ENCODE data around the gene CCDC187. TPM values are rescaled to one million over a fixed set of nuclear protein-coding genes. Genes with fewer than 3 reads are reported as not detected.

CCDC187 gene
- total and polyA plus RNA-seq, 2 of the 4 experiments (the other 2 are of a cell fraction): not detected

GRCh38 chr9:136225366-136225747, 78.5 kb downstream of the CCDC187 start:
- WGBS, 2 experiments (ENCODE audit: extremely low coverage in 2 of 2, insufficient read length in 1 of 2): 93% methylated on average over 15 of the region's 19 CpGs; no CpG with 5 or more reads in 1 of the 2 experiments
- peaks cover 6% of the 10 kb centered on the region; the same call in 1 of the 2 replicates for H3K4me1 ChIP-seq (ENCODE audit: control insufficient read depth, insufficient read depth, low read length)
- H3K4me2 ChIP-seq (ENCODE audit: low read depth, low read length): no peak overlapping the region
- TF ChIP-seq BHLHE40 (IDR thresholded peaks at IDR 0.05; ENCODE audit: low read depth, low read length): no peak
- TF ChIP-seq CTCF (conservative IDR thresholded peaks at IDR 0.05; ENCODE audit: low read depth, low read length): no peak
- TF ChIP-seq MAZ (IDR thresholded peaks at IDR 0.05; ENCODE audit: borderline replicate concordance, low read depth, low read length): no peak
- no peak for TF ChIP-seq MAFK (IDR thresholded peaks at IDR 0.05; ENCODE audit: low read depth, low read length)
- peaks cover 9% of the 10 kb centered on the region; the same call in 1 of the 2 replicates for H3K9me1 ChIP-seq (ENCODE audit: insufficient read depth, low read length)
- H4K5ac ChIP-seq (ENCODE audit: low read depth, low read length): no peak overlapping the region
- H4K8ac ChIP-seq (ENCODE audit: low read depth in 2 of 2, low read length in 2 of 2): no peak overlapping the region
- no peak overlapping the region for H2AFZ ChIP-seq (replicated peaks; ENCODE audit: low read length, poor library complexity)
- no peak overlapping the region for H3K18ac ChIP-seq (ENCODE audit: low read depth, low read length)
- no peak overlapping the region for H3K23ac ChIP-seq (ENCODE audit: low read depth, low read length)
- no peak overlapping the region for H4K91ac ChIP-seq (ENCODE audit: insufficient read depth, low read depth, low read length)
- no peak overlapping the region for H3K9ac ChIP-seq (ENCODE audit: low read depth, low read length)
- ChIA-PET CTCF (no interaction called here), POLR2A (ENCODE audit: unreplicated experiment) (no interaction called here)
- no peak overlapping the region for H2AK9ac ChIP-seq (replicated peaks; ENCODE audit: low read depth, low read length, poor library complexity)
- no peak overlapping the region for H2BK5ac ChIP-seq (ENCODE audit: low read depth, low read length, poor library complexity, severe bottlenecking)
- no peak overlapping the region for H2AK5ac ChIP-seq (ENCODE audit: low read depth, low read length)
- no peak overlapping the region for H3K4me3 ChIP-seq (ENCODE audit: insufficient read depth, low read depth, low read length)
- BruUV-seq (replicated peaks): no TSS peak
- dilution Hi-C loops (cut with HindIII; ENCODE audit: low sequenced_read_pairs, unreplicated experiment) (no loop called here), in situ Hi-C loops (cut with MboI; ENCODE audit: low sequenced_read_pairs) (no loop called here), intact Hi-C loops (cut with micrococcal nuclease) (no loop called here)
- H2BK120ac ChIP-seq (ENCODE audit: low read depth, low read length): no peak overlapping the region
- peaks cover 14% of the 10 kb centered on the region for H3K36me3 ChIP-seq (ENCODE audit: control insufficient read depth, insufficient read depth, low read length)
- H2BK15ac ChIP-seq (ENCODE audit: low read depth, low read length): no peak overlapping the region
- peaks cover 40% of the 10 kb centered on the region for H4K20me1 ChIP-seq (ENCODE audit: insufficient read depth, low read length)
- H2BK20ac ChIP-seq (ENCODE audit: low read depth, low read length): no peak overlapping the region
- peaks cover 8 to 32% of the 10 kb centered on the region in 2 experiments; a peak in 3 of 4 replicates for H3K79me1 ChIP-seq (ENCODE audit: low read depth in 1 of 2, low read length in 2 of 2)
- no peak overlapping the region for H3K14ac ChIP-seq (replicated peaks; ENCODE audit: low read depth, low read length)
- H3K56ac ChIP-seq (ENCODE audit: extremely low read depth, insufficient read depth, low read length): no peak overlapping the region
- H3K27me3 ChIP-seq (ENCODE audit: control insufficient read depth, insufficient read depth, low read length): no peaks in the 10 kb centered on the region
- no peak overlapping the region for H3K4ac ChIP-seq (ENCODE audit: low read depth, low read length)
- ATAC-seq (ENCODE audit: low read depth) (no peak), DNase-seq (no peak)
- H3K9me3 ChIP-seq (ENCODE audit: control insufficient read depth, insufficient read depth, low read length): no peaks in the 10 kb centered on the region
- no peak overlapping the region for H3K27ac ChIP-seq (ENCODE audit: insufficient read depth, low read length)
